Liver (tissue), 9 donors: ENCODE results near the gene ARL5B. TPM values are rescaled to one million over a fixed set of nuclear protein-coding genes. Genes with fewer than 3 reads are reported as not detected.

Source experiments
- DNase-seq: peaks from one replicate; pipeline ENCODE4 v3.0.0-alpha.2; 2017; ENCODE audit warnings: low spot score
- H3K27ac ChIP-seq, 2 donors: one replicate each; pipeline ENCODE4 v1.7.0; 2013; ENCODE audit warnings: inconsistent platforms in 2 of 2, low read length in 2 of 2, control low read depth in 1 of 2, low read depth in 1 of 2, mild to moderate bottlenecking in 1 of 2
- H3K27me3 ChIP-seq, 4 donors: one replicate each; pipeline versions ENCODE4 v1.6.1 to v1.7.0; 2013; ENCODE audit warnings: low read length in 3 of 4, inconsistent platforms in 1 of 4, mild to moderate bottlenecking in 1 of 4, moderate library complexity in 1 of 4; ENCODE audit not compliant: control insufficient read depth in 4 of 4, insufficient read depth in 4 of 4
- H3K36me3 ChIP-seq, 4 donors: one replicate each; pipeline versions ENCODE4 v1.6.1 to v1.7.0; 2013; ENCODE audit warnings: low read length in 3 of 4, mild to moderate bottlenecking in 3 of 4, low read depth in 1 of 4, moderate library complexity in 1 of 4; ENCODE audit not compliant: control insufficient read depth in 4 of 4, insufficient read depth in 3 of 4
- H3K4me1 ChIP-seq, 4 donors: one replicate each; pipeline versions ENCODE4 v1.6.1 to v1.7.0; 2013; ENCODE audit warnings: low read length in 3 of 4, mild to moderate bottlenecking in 3 of 4, moderate library complexity in 1 of 4; ENCODE audit not compliant: control insufficient read depth in 4 of 4, insufficient read depth in 4 of 4
- H3K4me3 ChIP-seq, 3 donors: one replicate each; pipeline versions ENCODE4 v1.6.1 to v1.7.0; 2013; ENCODE audit warnings: low read length in 3 of 3, control low read depth in 1 of 3, low read depth in 1 of 3, mild to moderate bottlenecking in 1 of 3
- H3K9ac ChIP-seq, 2 donors: one replicate each; pipeline ENCODE4 v1.7.0; 2013; ENCODE audit warnings: low read length in 2 of 2, mild to moderate bottlenecking in 2 of 2, moderate library complexity in 2 of 2, control low read depth in 1 of 2, low read depth in 1 of 2
- H3K9me3 ChIP-seq, 4 donors: one replicate each; pipeline versions ENCODE4 v1.6.1 to v1.7.0; 2013; ENCODE audit warnings: low read length in 3 of 4; ENCODE audit not compliant: control insufficient read depth in 4 of 4
- ATF3 ChIP-seq: IDR thresholded peaks from 2 replicates; pipeline ENCODE4 v1.6.1; 2016; ENCODE audit warnings: antibody characterized with exemption
- CTCF ChIP-seq: fragments of 150-350 bp; IDR thresholded peaks from 2 replicates; pipeline ENCODE4 v1.5.1; 2017; ENCODE audit warnings: improper control_type of control experiment, low read depth, low read length; ENCODE audit not compliant: missing input control
- EGR1 ChIP-seq, 2 donors: IDR thresholded peaks; 2 replicates each; pipeline ENCODE4 v1.6.1; 2016 to 2018; ENCODE audit warnings: antibody characterized with exemption in 2 of 2, low read depth in 2 of 2
- FOXA1 ChIP-seq: IDR thresholded peaks from 2 replicates; pipeline ENCODE4 v1.6.1; 2016; ENCODE audit warnings: antibody characterized with exemption
- FOXA2 ChIP-seq: IDR thresholded peaks from 2 replicates; pipeline ENCODE4 v1.6.1; 2016; ENCODE audit warnings: antibody characterized with exemption
- GABPA ChIP-seq, 2 donors: IDR thresholded peaks in 1 of 2; conservative IDR thresholded peaks in 1 of 2; 2 replicates each; pipeline ENCODE4 v1.6.1; 2016; ENCODE audit warnings: antibody characterized with exemption in 2 of 2, mild to moderate bottlenecking in 1 of 2, moderate library complexity in 1 of 2
- HNF4A ChIP-seq, 2 donors: conservative IDR thresholded peaks; 2 replicates each; pipeline ENCODE4 v1.6.1; 2016; ENCODE audit warnings: antibody characterized with exemption in 2 of 2, mild to moderate bottlenecking in 2 of 2
- HNF4G ChIP-seq: IDR thresholded peaks from 2 replicates; pipeline ENCODE4 v1.6.1; 2016; ENCODE audit warnings: antibody characterized with exemption
- JUND ChIP-seq, 2 donors: IDR thresholded peaks; 2 replicates each; pipeline ENCODE4 v1.6.1; 2016; ENCODE audit warnings: antibody characterized with exemption in 2 of 2
- MAX ChIP-seq: IDR thresholded peaks from 2 replicates; pipeline ENCODE4 v1.6.1; 2016; ENCODE audit warnings: antibody characterized with exemption
- NR2F2 ChIP-seq: IDR thresholded peaks from 2 replicates; pipeline ENCODE4 v1.6.1; 2016; ENCODE audit warnings: antibody characterized with exemption
- RAD21 ChIP-seq, 2 donors: IDR thresholded peaks; 2 replicates each; pipeline ENCODE4 v1.6.1; 2016; ENCODE audit warnings: antibody characterized with exemption in 2 of 2, mild to moderate bottlenecking in 2 of 2
- REST ChIP-seq: IDR thresholded peaks from 2 replicates; pipeline ENCODE4 v1.6.1; 2016; ENCODE audit warnings: antibody characterized with exemption, mild to moderate bottlenecking
- RXRA ChIP-seq, 2 donors: IDR thresholded peaks; 2 replicates each; pipeline ENCODE4 v1.6.1; 2017 to 2018; ENCODE audit warnings: antibody characterized with exemption in 2 of 2, mild to moderate bottlenecking in 1 of 2
- SP1 ChIP-seq: IDR thresholded peaks from 2 replicates; pipeline ENCODE4 v1.6.1; 2018; ENCODE audit warnings: antibody characterized with exemption, mild to moderate bottlenecking
- TAF1 ChIP-seq: conservative IDR thresholded peaks from 2 replicates; pipeline ENCODE4 v1.6.1; 2016; ENCODE audit warnings: antibody characterized with exemption, mild to moderate bottlenecking
- YY1 ChIP-seq: IDR thresholded peaks from 2 replicates; pipeline ENCODE4 v1.6.1; 2016; ENCODE audit warnings: antibody characterized with exemption, mild to moderate bottlenecking
- ZBTB33 ChIP-seq: IDR thresholded peaks from 2 replicates; pipeline ENCODE4 v1.6.1; 2016; ENCODE audit warnings: antibody characterized with exemption
- WGBS: extraction: QIAGEN DNeasy Blood & Tissue Kit; methylation state at CpG from one replicate; pipeline ENCODE4 v1.1.7; 2013; 5-methylcytosine and 5-hydroxymethylcytosine counted together
- polyA plus RNA-seq, 2 donors: library from polyadenylated mRNA; stranded (reverse) in 1 of 2; unstranded in 1 of 2; fragments of 200-250 nt in 1 of 2; fragments of >200 nt in 1 of 2; fragmentation: Nextera tagmentation in 1 of 2; extraction: Ambion mirVana in 1 of 2; gene quantifications; one replicate each; pipeline versions ENCODE4 v1.2.1 to v1.2.3, GENCODE V29; 2013 to 2015
- total RNA-seq, 2 donors: library from RNA; depleted of rRNA; stranded (reverse); fragments of >200 nt; gene quantifications; one replicate each; pipeline ENCODE4 v1.2.3, GENCODE V29; 2014
- donor health status: healthy.
- donor health status: healthy.
- donor health status: healthy.
- donor health status: healthy.
- donor health status: healthy.

Gene ARL5B
- total and polyA plus RNA-seq, 4 donors: 5.2 to 19.5 (median 12.3) TPM

- peaks cover 9 to 25% (median 21%) of the 10 kb centered on the region in 4 donors for H3K4me1 ChIP-seq
- peak overlapping the region; percentile 27 to 28 for H3K27ac ChIP-seq
- H3K27me3 ChIP-seq: no peaks in the 10 kb centered on the region
- TF ChIP-seq GABPA (IDR thresholded peaks at IDR 0.05 in 1 of 2, conservative IDR thresholded peaks at IDR 0.05 in 1 of 2): peak in 1 of 2 donors; percentile 50
- no peak for TF ChIP-seq TAF1
- no peak for TF ChIP-seq CTCF
- peak; percentile 93 for TF ChIP-seq HNF4A (conservative IDR thresholded peaks at IDR 0.05)
- TF ChIP-seq SP1: peak; percentile 93
- TF ChIP-seq RAD21 (IDR thresholded peaks at IDR 0.05): peak; percentile 8 to 49
- TF ChIP-seq ZBTB33: peak; percentile 57
- TF ChIP-seq RXRA (IDR thresholded peaks at IDR 0.05): peak; percentile 86 to 88
- TF ChIP-seq NR2F2: no peak
- no peak for TF ChIP-seq EGR1 (IDR thresholded peaks at IDR 0.05; ENCODE audit: low read depth in 2 of 2)
- TF ChIP-seq MAX: peak; percentile 67
- peak; percentile 63 for TF ChIP-seq FOXA2
- peak; percentile 25 for TF ChIP-seq REST
- TF ChIP-seq FOXA1: no peak
- TF ChIP-seq ATF3: peak; percentile 78
- TF ChIP-seq JUND (IDR thresholded peaks at IDR 0.05): peak; percentile 77 to 85
- TF ChIP-seq YY1: peak; percentile 21
- TF ChIP-seq HNF4G: peak; percentile 77
- 54% methylated on average over 4 of the region's 4 CpGs for WGBS
- H3K9me3 ChIP-seq: no peaks in the 10 kb centered on the region
- H3K4me3 ChIP-seq: no peak overlapping the region
- H3K36me3 ChIP-seq: peaks cover 4 to 23% (median 12%) of the 10 kb centered on the region in 4 donors
- no peak for DNase-seq
- no peak overlapping the region for H3K9ac ChIP-seq
Measured at GRCh38 chr10:18615618-18616017, 43.6 kb upstream of the ARL5B start.
